ENCODE results near the gene LRMDA.
"Not testable (repeated sequence)": the region's sequence is repeated elsewhere in the genome, so short reads cannot be mapped to it uniquely, and the experiment has no call there.

Gene LRMDA

GRCh38 chr10:76116523-76116922, 685.1 kb downstream of the LRMDA start:
- DNase-seq = no peak

- DNase-seq = no peak
Measured at GRCh38 chr10:76117949-76118348, 686.5 kb downstream of the LRMDA start.

- DNase-seq = no peak
Measured at GRCh38 chr10:76119036-76119435, 687.6 kb downstream of the LRMDA start.

- no peak for DNase-seq
Measured at GRCh38 chr10:76119515-76119914, 688.1 kb downstream of the LRMDA start.

GRCh38 chr10:76122056-76122455, 690.6 kb downstream of the LRMDA start:
- no peak for DNase-seq

GRCh38 chr10:76124280-76124679, 692.9 kb downstream of the LRMDA start:
- no peak for DNase-seq

GRCh38 chr10:76125900-76126299, 694.5 kb downstream of the LRMDA start:
- no peak for DNase-seq

- no peak for DNase-seq
Measured at GRCh38 chr10:76126607-76127527, 695.4 kb downstream of the LRMDA start.

- DNase-seq = no peak
Measured at GRCh38 chr10:76127984-76128589, 696.7 kb downstream of the LRMDA start.

- DNase-seq = no peak
Measured at GRCh38 chr10:76129213-76129612, 697.8 kb downstream of the LRMDA start.

- DNase-seq = no peak
Measured at GRCh38 chr10:76130892-76131291, 699.5 kb downstream of the LRMDA start.

GRCh38 chr10:76133597-76134255, 702.3 kb downstream of the LRMDA start:
- DNase-seq = no peak

- DNase-seq = no peak
Measured at GRCh38 chr10:76136961-76137360, 705.5 kb downstream of the LRMDA start.

GRCh38 chr10:76138286-76138685, 706.9 kb downstream of the LRMDA start:
- DNase-seq = no peak

- DNase-seq = no peak
Measured at GRCh38 chr10:76138906-76139305, 707.5 kb downstream of the LRMDA start.

- DNase-seq = no peak
Measured at GRCh38 chr10:76139431-76139830, 708.0 kb downstream of the LRMDA start.

GRCh38 chr10:76141376-76141775, 710.0 kb downstream of the LRMDA start:
- DNase-seq = no peak

- DNase-seq = not testable (repeated sequence)
Measured at GRCh38 chr10:76148217-76148616, 716.8 kb downstream of the LRMDA start.

GRCh38 chr10:76149182-76149581, 717.8 kb downstream of the LRMDA start:
- no peak for DNase-seq

GRCh38 chr10:76149602-76150138, 718.2 kb downstream of the LRMDA start:
- no peak for DNase-seq

- DNase-seq = no peak
Measured at GRCh38 chr10:76150139-76150875, 718.9 kb downstream of the LRMDA start.

- DNase-seq = no peak
Measured at GRCh38 chr10:76150876-76151288, 719.5 kb downstream of the LRMDA start.

GRCh38 chr10:76152186-76152585, 720.8 kb downstream of the LRMDA start:
- DNase-seq = no peak

Measured in activated CD4-positive, alpha-beta T cell treated with anti-CD3 and anti-CD28 coated beads, Interleukin-2, Interleukin-6, amounts not matched to agents 100 ng/mL and 50 ng/mL, durations not matched to agents 16 hours and 8 hours (primary cell).